Mesodermal cell (in vitro differentiated cells): Measurements from ENCODE around the gene ARHGEF10L.

Experiments used
- H3K27ac ChIP-seq: 2 replicates; pipeline ENCODE4 v1.7.0; 2013; ENCODE audit warnings: mild to moderate bottlenecking, low read depth, low read length, moderate library complexity; ENCODE audit not compliant: severe bottlenecking
- H3K36me3 ChIP-seq: 2 replicates; pipeline ENCODE4 v1.7.1; 2013; ENCODE audit warnings: mild to moderate bottlenecking, low read length, moderate library complexity; ENCODE audit not compliant: control insufficient read depth, insufficient read depth
- H3K4me1 ChIP-seq: one replicate; pipeline ENCODE4 v1.7.1; 2013; ENCODE audit warnings: mild to moderate bottlenecking, low read length; ENCODE audit not compliant: insufficient read depth, control insufficient read depth, poor library complexity, severe bottlenecking
- H3K4me3 ChIP-seq: 2 replicates; pipeline ENCODE4 v1.7.0; 2013; ENCODE audit warnings: low read length, control low read depth, mild to moderate bottlenecking; ENCODE audit not compliant: insufficient read depth, poor library complexity, severe bottlenecking; ENCODE audit errors: extremely low read depth
- H3K9me3 ChIP-seq: 2 replicates; pipeline ENCODE4 v1.7.1; 2013; ENCODE audit warnings: mild to moderate bottlenecking, low read length, moderate library complexity; ENCODE audit not compliant: control insufficient read depth
- WGBS, 2 experiments: methylation state at CpG; one replicate each; pipeline ENCODE4 v1.1.5; 2013; ENCODE audit warnings: missing lambda C conversion rate in 2 of 2; ENCODE audit not compliant: insufficient coverage in 2 of 2; 5-methylcytosine and 5-hydroxymethylcytosine counted together

The ARHGEF10L gene

DNA sequence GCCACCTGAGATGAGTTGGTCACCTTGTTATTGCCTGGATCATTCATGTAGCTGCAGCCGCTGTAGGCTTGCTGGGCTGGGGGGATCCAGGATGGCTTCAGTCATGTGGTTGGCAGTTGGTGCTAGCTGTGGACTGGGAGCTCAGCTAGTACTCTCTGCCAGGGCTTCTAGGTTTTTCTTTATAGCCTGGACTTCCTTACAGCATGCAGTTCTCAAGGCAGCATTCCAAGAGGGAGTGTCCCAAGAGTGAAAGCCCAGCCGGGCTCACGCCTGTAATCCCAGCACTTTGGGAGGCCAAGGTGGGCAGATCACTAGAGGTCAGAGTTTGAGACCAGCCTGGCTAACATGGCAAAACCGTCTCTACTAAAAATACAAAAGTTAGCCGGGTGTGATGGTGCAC is 192.0 kb downstream of the ARHGEF10L start:
- H3K4me3 ChIP-seq: no peak overlapping the region
- no peaks in the 10 kb centered on the region for H3K4me1 ChIP-seq
- no peaks in the 10 kb centered on the region for H3K9me3 ChIP-seq
- H3K36me3 ChIP-seq: no peaks in the 10 kb centered on the region
- WGBS, 2 experiments: 90 to 96% methylated on average over 2 to 5 of the region's 5 CpGs
- no peak overlapping the region for H3K27ac ChIP-seq

DNA sequence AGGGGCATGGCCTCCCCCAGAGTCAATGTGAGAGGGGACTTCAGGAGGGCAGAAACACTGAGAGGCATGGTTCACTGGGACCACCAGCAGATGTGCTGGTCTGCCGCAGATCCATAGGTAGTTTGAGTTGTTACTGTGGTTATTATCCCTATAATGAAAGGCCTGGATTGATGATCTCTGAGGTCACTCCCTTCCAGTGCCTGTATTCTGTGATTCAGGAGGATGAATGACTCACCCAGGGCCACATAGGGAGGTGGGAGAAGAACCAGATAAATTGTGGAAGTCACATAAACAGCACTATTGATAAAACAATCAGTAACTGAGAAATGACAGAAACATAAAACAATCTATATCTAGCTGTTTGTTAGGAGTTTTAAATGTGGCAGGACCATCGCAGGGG is 193.0 kb downstream of the ARHGEF10L start:
- H3K36me3 ChIP-seq: no peaks in the 10 kb centered on the region
- H3K4me3 ChIP-seq: no peak overlapping the region
- no peaks in the 10 kb centered on the region for H3K4me1 ChIP-seq
- no peak overlapping the region for H3K27ac ChIP-seq
- H3K9me3 ChIP-seq: no peaks in the 10 kb centered on the region
- WGBS, 2 experiments: 88 to 93% methylated on average over 2 of the region's 2 CpGs

GRCh38 chr1:17733661-17734060 is 194.2 kb downstream of the ARHGEF10L start:
- no peaks in the 10 kb centered on the region for H3K9me3 ChIP-seq
- no peak overlapping the region for H3K4me3 ChIP-seq
- no peak overlapping the region for H3K27ac ChIP-seq
- no peaks in the 10 kb centered on the region for H3K4me1 ChIP-seq
- WGBS, 2 experiments: 93 to 96% methylated on average over 19 of the region's 21 CpGs
- no peaks in the 10 kb centered on the region for H3K36me3 ChIP-seq

- H3K36me3 ChIP-seq: no peaks in the 10 kb centered on the region
Observed at GRCh38 chr1:17734609-17735008, 195.1 kb downstream of the ARHGEF10L start.

GRCh38 chr1:17735348-17735747 is 195.8 kb downstream of the ARHGEF10L start:
- WGBS, 2 experiments: 83 to 100% methylated on average over 1 to 2 of the region's 2 CpGs
- Histone ChIP-seq H3K4me3 (no peak overlapping the region), H3K9me3 (no peaks in the 10 kb centered on the region), H3K27ac (no peak overlapping the region), H3K36me3 (no peaks in the 10 kb centered on the region), H3K4me1 (no peaks in the 10 kb centered on the region)

More at GRCh38 chr1:17734609-17735008, 195.1 kb downstream of the ARHGEF10L start:
- Histone ChIP-seq H3K9me3 (no peaks in the 10 kb centered on the region), H3K4me3 (no peak overlapping the region), H3K27ac (no peak overlapping the region), H3K4me1 (no peaks in the 10 kb centered on the region)
- WGBS, 2 experiments: 86 to 95% methylated on average over 4 to 6 of the region's 7 CpGs

DNA sequence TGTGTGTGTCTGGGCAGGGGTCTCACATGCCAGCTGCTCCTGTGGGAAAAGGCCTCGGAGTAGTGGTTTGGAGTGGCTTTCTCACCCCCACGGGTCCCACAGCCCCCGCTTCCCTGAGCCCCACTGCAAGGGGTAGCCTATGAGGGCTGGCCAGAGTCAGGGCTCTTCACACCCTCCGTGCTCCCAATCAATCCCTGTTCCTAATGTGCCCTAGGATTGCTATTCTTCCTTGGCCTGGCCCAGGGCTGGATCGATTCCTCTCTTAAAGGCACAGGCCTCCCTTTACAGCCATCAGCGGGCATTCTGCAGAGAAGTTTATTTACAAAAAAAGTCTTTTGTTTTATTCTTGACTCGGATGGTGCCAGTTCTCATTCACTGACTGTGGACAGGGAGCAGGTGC is 196.3 kb downstream of the ARHGEF10L start:
- Histone ChIP-seq H3K9me3 (no peaks in the 10 kb centered on the region), H3K36me3 (no peaks in the 10 kb centered on the region), H3K4me1 (no peaks in the 10 kb centered on the region), H3K27ac (no peak overlapping the region), H3K4me3 (no peak overlapping the region)
- 52 to 66% methylated on average over 5 to 6 of the region's 7 CpGs for WGBS, 2 experiments

DNA sequence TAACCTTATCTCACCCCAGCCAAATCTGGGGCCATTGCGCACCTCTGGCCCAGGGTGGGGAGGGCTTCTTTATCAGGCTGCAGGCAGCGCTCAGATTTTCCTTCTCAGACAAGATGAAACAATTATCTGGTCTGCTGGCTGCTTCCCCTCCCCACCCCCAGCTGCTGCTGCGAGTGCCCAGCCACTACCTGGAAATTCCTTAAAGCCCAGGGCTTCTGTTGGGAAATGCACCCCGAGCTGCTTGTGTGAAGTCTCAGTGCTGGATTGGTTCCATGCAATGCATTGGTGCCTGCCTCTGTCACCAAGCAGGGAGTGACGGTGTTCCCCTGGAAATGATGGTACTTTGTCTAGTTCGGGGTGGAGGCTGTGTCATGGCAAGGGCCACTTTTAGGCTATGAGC is 197.1 kb downstream of the ARHGEF10L start:
- WGBS, 2 experiments: 76 to 77% methylated on average over 4 to 6 of the region's 6 CpGs
- no peak overlapping the region for H3K27ac ChIP-seq
- no peaks in the 10 kb centered on the region for H3K4me1 ChIP-seq
- H3K36me3 ChIP-seq: no peaks in the 10 kb centered on the region
- no peaks in the 10 kb centered on the region for H3K9me3 ChIP-seq
- no peak overlapping the region for H3K4me3 ChIP-seq

- Histone ChIP-seq H3K36me3 (no peaks in the 10 kb centered on the region), H3K4me1 (no peaks in the 10 kb centered on the region), H3K9me3 (no peaks in the 10 kb centered on the region), H3K4me3 (no peak overlapping the region), H3K27ac (no peak overlapping the region)
Observed at GRCh38 chr1:17739050-17739449, 199.6 kb downstream of the ARHGEF10L start.

- no peak overlapping the region for H3K27ac ChIP-seq
- no peaks in the 10 kb centered on the region for H3K9me3 ChIP-seq
Observed at GRCh38 chr1:17741052-17741451, 201.6 kb downstream of the ARHGEF10L start.

GRCh38 chr1:17742583-17742982 is 203.1 kb downstream of the ARHGEF10L start:
- Histone ChIP-seq H3K27ac (no peak overlapping the region), H3K4me1 (no peaks in the 10 kb centered on the region), H3K4me3 (no peak overlapping the region), H3K36me3 (no peaks in the 10 kb centered on the region), H3K9me3 (no peaks in the 10 kb centered on the region)
- 80 to 89% methylated on average over 1 to 3 of the region's 5 CpGs for WGBS, 2 experiments

More at GRCh38 chr1:17741052-17741451, 201.6 kb downstream of the ARHGEF10L start:
- no peaks in the 10 kb centered on the region for H3K4me1 ChIP-seq
- 89 to 100% methylated on average over 3 to 5 of the region's 5 CpGs for WGBS, 2 experiments
- H3K36me3 ChIP-seq: no peaks in the 10 kb centered on the region
- no peak overlapping the region for H3K4me3 ChIP-seq

DNA sequence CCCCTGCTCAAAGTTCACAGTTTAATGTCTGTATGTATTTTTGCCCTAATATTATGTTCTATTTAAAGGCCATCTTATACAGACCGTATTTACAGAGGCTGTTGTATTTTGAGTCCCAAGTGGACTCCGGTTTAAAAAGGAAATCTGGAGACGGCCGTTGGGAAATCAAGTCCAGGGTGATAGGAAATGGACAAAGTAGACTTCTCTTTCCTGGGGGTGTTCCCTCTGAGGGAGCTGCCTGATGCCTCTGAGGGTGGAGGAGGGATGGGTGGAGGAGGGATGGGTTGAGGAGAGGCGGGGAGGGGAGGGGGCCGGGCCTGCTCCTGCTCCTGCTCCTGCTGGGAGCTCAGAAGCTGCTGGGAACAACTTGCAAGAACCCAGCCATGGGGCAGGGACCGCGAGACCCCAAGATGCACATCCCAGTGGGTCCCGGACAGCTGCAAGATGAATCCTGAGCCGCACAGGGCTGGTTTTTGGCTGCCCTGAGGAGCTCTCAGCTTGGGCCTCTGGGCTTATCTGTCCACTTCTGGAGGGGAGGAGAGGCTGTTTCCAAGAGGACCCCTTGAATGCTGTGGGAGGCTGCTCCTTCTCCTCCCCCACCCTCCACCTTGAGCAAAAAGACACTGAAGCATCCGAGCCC is 203.6 kb downstream of the ARHGEF10L start:
- 80 to 88% methylated on average over 6 to 7 of the region's 11 CpGs for WGBS, 2 experiments
- no peak overlapping the region for H3K27ac ChIP-seq
- no peaks in the 10 kb centered on the region for H3K9me3 ChIP-seq
- H3K4me1 ChIP-seq: no peaks in the 10 kb centered on the region
- no peak overlapping the region for H3K4me3 ChIP-seq
- H3K36me3 ChIP-seq: no peaks in the 10 kb centered on the region
